CD14-positive monocyte (primary cell): Measurements from ENCODE around the gene AQP12B. TPM values are rescaled to one million over a fixed set of nuclear protein-coding genes. Genes with fewer than 3 reads are reported as not detected.

Experiments used
- DNase-seq, 3 donors: peaks; one replicate each; pipeline ENCODE4 v3.0.0-alpha.2; 2011 to 2022
- H2AFZ ChIP-seq: 2 replicates; pipeline ENCODE4 v1.6.0; 2012; ENCODE audit warnings: mild to moderate bottlenecking, low read depth, low read length, inconsistent platforms; ENCODE audit not compliant: insufficient read depth, poor library complexity, severe bottlenecking
- H3K27ac ChIP-seq, 2 donors: 1 replicate in 1 of 2; 2 replicates in 1 of 2; pipeline ENCODE4 v1.5.1; 2012 to 2013; ENCODE audit warnings: low read length in 2 of 2, control low read depth in 1 of 2, inconsistent platforms in 1 of 2, low read depth in 1 of 2, mild to moderate bottlenecking in 1 of 2
- H3K27me3 ChIP-seq, 2 donors: one replicate each; pipeline versions ENCODE4 v1.6.0 to v1.6.1; 2011 to 2013; ENCODE audit warnings: low read length in 2 of 2; ENCODE audit not compliant: control insufficient read depth in 2 of 2, insufficient read depth in 2 of 2
- H3K36me3 ChIP-seq, 2 donors: replicated peaks in 1 of 2; 1 replicate in 1 of 2; 2 replicates in 1 of 2; pipeline versions ENCODE4 v1.5.1 to v1.6.1; 2012 to 2013; ENCODE audit warnings: low read length in 2 of 2, control low read depth in 1 of 2, inconsistent platforms in 1 of 2, mild to moderate bottlenecking in 1 of 2; ENCODE audit not compliant: insufficient read depth in 2 of 2, control insufficient read depth in 1 of 2
- H3K4me1 ChIP-seq, 2 donors: 1 replicate in 1 of 2; 2 replicates in 1 of 2; pipeline versions ENCODE4 v1.5.1 to v1.6.1; 2012 to 2013; ENCODE audit warnings: low read length in 2 of 2, control low read depth in 1 of 2, inconsistent platforms in 1 of 2, mild to moderate bottlenecking in 1 of 2, moderate library complexity in 1 of 2; ENCODE audit not compliant: insufficient read depth in 2 of 2, control insufficient read depth in 1 of 2
- H3K4me2 ChIP-seq: replicated peaks from 2 replicates; pipeline ENCODE3; 2012; ENCODE audit warnings: low read length, moderate library complexity, mild to moderate bottlenecking; ENCODE audit not compliant: poor library complexity, severe bottlenecking; ENCODE audit errors: extremely low read depth
- H3K4me3 ChIP-seq, 3 experiments: fragments of 200-600 bp in 1 of 3; sonication (generic) in 1 of 3; replicated peaks in 1 of 3; 1 replicate in 2 of 3; 2 replicates in 1 of 3; pipeline ENCODE4 v1.5.1; 2011 to 2013; ENCODE audit warnings: low read length in 3 of 3, mild to moderate bottlenecking in 3 of 3, control low read depth in 2 of 3, low read depth in 2 of 3, inconsistent platforms in 1 of 3, moderate library complexity in 1 of 3
- H3K79me2 ChIP-seq: 2 replicates; pipeline ENCODE4 v1.6.0; 2012; ENCODE audit warnings: mild to moderate bottlenecking, control low read depth, inconsistent platforms, low read length, moderate library complexity; ENCODE audit not compliant: insufficient read depth
- H3K9ac ChIP-seq: 2 replicates; pipeline ENCODE4 v1.6.0; 2017; ENCODE audit warnings: low read length, mild to moderate bottlenecking; ENCODE audit not compliant: insufficient read depth, poor library complexity, severe bottlenecking
- H3K9me3 ChIP-seq, 2 donors: replicated peaks in 1 of 2; 1 replicate in 1 of 2; 2 replicates in 1 of 2; pipeline versions ENCODE4 v1.5.1 to v1.6.1; 2012 to 2013; ENCODE audit warnings: low read length in 2 of 2, control low read depth in 1 of 2; ENCODE audit not compliant: control insufficient read depth in 1 of 2, insufficient read depth in 1 of 2
- H4K20me1 ChIP-seq: 2 replicates; pipeline ENCODE4 v1.6.0; 2012; ENCODE audit warnings: mild to moderate bottlenecking, low read length, control low read depth, moderate library complexity; ENCODE audit not compliant: insufficient read depth
- H3K27ac Mint-ChIP-seq, 7 donors: one replicate each; pipeline ENCODE4 v1.8.0; 2020; ENCODE audit warnings: mild to moderate bottlenecking in 7 of 7, mixed read lengths in 7 of 7, moderate library complexity in 6 of 7, inconsistent platforms in 2 of 7
- H3K27me3 Mint-ChIP-seq, 3 donors: one replicate each; pipeline ENCODE4 v1.8.0; 2021 to 2022; ENCODE audit warnings: low read depth in 3 of 3, mild to moderate bottlenecking in 3 of 3, mixed read lengths in 3 of 3, moderate library complexity in 3 of 3, inconsistent platforms in 1 of 3
- H3K36me3 Mint-ChIP-seq, 2 donors: one replicate each; pipeline ENCODE4 v1.8.0; 2020; ENCODE audit warnings: mixed read lengths in 2 of 2, inconsistent platforms in 1 of 2, mild to moderate bottlenecking in 1 of 2
- H3K4me1 Mint-ChIP-seq: one replicate; pipeline ENCODE4 v1.8.0; 2020; ENCODE audit warnings: mild to moderate bottlenecking, mixed read lengths
- H3K4me3 Mint-ChIP-seq, 2 donors: one replicate each; pipeline ENCODE4 v1.8.0; 2020; ENCODE audit warnings: mild to moderate bottlenecking in 2 of 2, mixed read lengths in 2 of 2, moderate library complexity in 1 of 2
- H3K9me3 Mint-ChIP-seq, 7 donors: one replicate each; pipeline ENCODE4 v1.8.0; 2020 to 2022; ENCODE audit warnings: mixed read lengths in 7 of 7, mild to moderate bottlenecking in 6 of 7, moderate library complexity in 6 of 7, inconsistent platforms in 2 of 7
- CTCF ChIP-seq: fragments of 200-600 bp; IDR thresholded peaks from one replicate; pipeline ENCODE4 v1.8.0; 2022; ENCODE audit warnings: antibody characterized with exemption, mild to moderate bottlenecking
- WGBS: methylation state at CpG from one replicate; pipeline ENCODE4 v1.1.5; 2013; ENCODE audit warnings: missing lambda C conversion rate; ENCODE audit not compliant: insufficient coverage; 5-methylcytosine and 5-hydroxymethylcytosine counted together
- intact Hi-C, 2 donors: fragments of 100-400 bp; cut with micrococcal nuclease; formaldehyde crosslinking; loops; one replicate each; pipeline versions ENCODE4 v1.15.0 to v1.15.1; 2023
- polyA plus RNA-seq, 3 donors: library from polyadenylated mRNA; depleted of rRNA in 1 of 3; unstranded in 2 of 3; stranded (reverse) in 1 of 3; fragments of 300-500 nt in 2 of 3; fragments of >200 nt in 1 of 3; fragmentation: Illumina TruSeq in 2 of 3; gene quantifications; 1 replicate in 2 of 3; 2 replicates in 1 of 3; pipeline ENCODE4 v1.2.3, GENCODE V29; 2012 to 2021

Gene AQP12B
- polyA plus RNA-seq, 3 donors, result not detected

- Mint-ChIP-seq H3K4me1 (peaks cover 17% of the 10 kb centered on the region), H3K27ac (no peak overlapping the region), H3K27me3 (peaks cover 31 to 58% (median 44%) of the 10 kb centered on the region in 3 donors), H3K36me3 (no peaks in the 10 kb centered on the region), H3K4me3 (no peak overlapping the region), H3K9me3 (peaks cover 2 to 23% (median 11%) of the 10 kb centered on the region in 7 donors)
- Histone ChIP-seq H3K4me1 (peaks cover 4 to 14% of the 10 kb centered on the region in 2 donors), H3K27me3 (peaks cover 2 to 35% of the 10 kb centered on the region in 2 donors), H3K9me3 (peaks cover 0 to 7% of the 10 kb centered on the region in 2 donors), H3K36me3 (no peaks in the 10 kb centered on the region), H3K9ac (no peak overlapping the region), H2AFZ (no peak overlapping the region), H3K27ac (no peak overlapping the region), H4K20me1 (no peaks in the 10 kb centered on the region), H3K4me3 (no peak overlapping the region), H3K79me2 (no peaks in the 10 kb centered on the region), H3K4me2 (no peak overlapping the region)
- 100% methylated on average over 3 of the region's 13 CpGs for WGBS
- no peak for TF ChIP-seq CTCF
- DNase-seq, result no peak
- intact Hi-C loops, result no loop called here
Measured at GRCh38 chr2:240650254-240650965, 32.3 kb downstream of the AQP12B start.

- no peak overlapping the region for H3K27ac ChIP-seq
- H3K4me3 ChIP-seq, result no peak overlapping the region
- H4K20me1 ChIP-seq, result no peaks in the 10 kb centered on the region
- no peak for DNase-seq
- intact Hi-C loops, result no loop called here
- no peak overlapping the region for H2AFZ ChIP-seq
- H3K27me3 Mint-ChIP-seq, result peaks cover 27 to 56% (median 41%) of the 10 kb centered on the region in 3 donors
- H3K9me3 ChIP-seq, result peaks cover 0 to 7% of the 10 kb centered on the region in 2 donors
- H3K4me2 ChIP-seq, result no peak overlapping the region
- H3K9ac ChIP-seq, result no peak overlapping the region
- H3K4me1 Mint-ChIP-seq, result peaks cover 13% of the 10 kb centered on the region
- H3K4me3 Mint-ChIP-seq, result no peak overlapping the region
- H3K9me3 Mint-ChIP-seq, result peaks cover 2 to 17% (median 11%) of the 10 kb centered on the region in 7 donors
- TF ChIP-seq CTCF, result no peak
- no peaks in the 10 kb centered on the region for H3K36me3 Mint-ChIP-seq
- WGBS, result 60% methylated on average over 1 of the region's 7 CpGs
- peaks cover 2 to 12% of the 10 kb centered on the region in 2 donors for H3K4me1 ChIP-seq
- H3K36me3 ChIP-seq, result no peaks in the 10 kb centered on the region
- H3K27me3 ChIP-seq, result peaks cover 2 to 35% of the 10 kb centered on the region in 2 donors
- H3K79me2 ChIP-seq, result no peaks in the 10 kb centered on the region
- H3K27ac Mint-ChIP-seq, result peak overlapping the region in 1 of 7 donors; percentile 41
Measured at GRCh38 chr2:240649331-240649730, 33.4 kb downstream of the AQP12B start.
